IPS-18c (cell line): ENCODE data around the gene C2orf76.
"Not testable (repeated sequence)": the region's sequence is repeated elsewhere in the genome, so short reads cannot be mapped to it uniquely, and the experiment has no call there.

Source experiments
- H3K4me3 ChIP-seq: 2 replicates; pipeline ENCODE4 v1.7.0; 2013; ENCODE audit warnings: low read depth, mild to moderate bottlenecking, low read length, moderate library complexity; ENCODE audit not compliant: insufficient read depth
- H3K9me3 ChIP-seq: one replicate; pipeline ENCODE4 v1.6.1; 2013; ENCODE audit warnings: mild to moderate bottlenecking, low read length, moderate library complexity; ENCODE audit not compliant: control insufficient read depth, insufficient read depth

Gene C2orf76

DNA sequence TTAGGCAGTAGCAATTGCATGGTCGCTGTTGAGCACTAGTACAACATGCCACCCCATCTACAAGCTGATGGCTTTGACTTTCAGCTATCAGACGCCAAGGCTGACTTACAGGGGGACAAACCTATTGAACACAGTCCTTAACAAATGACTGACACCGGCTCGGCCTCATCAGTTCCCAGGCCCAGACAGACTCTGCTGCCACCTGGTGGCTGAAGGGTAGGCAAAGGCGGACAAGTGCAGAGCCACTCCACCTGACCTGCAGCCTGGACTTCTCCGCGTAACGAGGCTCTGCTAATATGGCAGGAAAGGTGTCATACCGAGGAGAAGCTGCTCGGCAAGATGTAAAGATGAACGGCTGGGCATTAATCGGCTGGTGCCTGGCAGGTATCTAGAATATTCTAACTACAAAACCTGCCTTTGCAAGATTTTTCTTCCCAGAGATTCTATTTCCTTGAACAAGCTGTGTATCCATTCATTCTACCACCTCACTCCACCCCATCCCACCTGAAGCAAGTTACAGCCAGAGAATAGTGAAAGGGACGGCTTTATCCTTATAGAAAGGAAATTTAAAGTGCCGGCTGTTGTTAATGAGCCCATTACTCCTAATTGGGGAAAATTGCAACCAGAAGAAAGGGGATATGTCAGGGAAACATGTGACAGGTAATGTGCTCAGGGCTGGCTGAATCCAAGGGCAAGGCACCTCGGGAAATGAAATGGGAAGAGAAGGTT, 75.6 kb downstream of the C2orf76 start:
- Histone ChIP-seq H3K4me3 (no peak overlapping the region), H3K9me3 (no peaks in the 10 kb centered on the region)

DNA sequence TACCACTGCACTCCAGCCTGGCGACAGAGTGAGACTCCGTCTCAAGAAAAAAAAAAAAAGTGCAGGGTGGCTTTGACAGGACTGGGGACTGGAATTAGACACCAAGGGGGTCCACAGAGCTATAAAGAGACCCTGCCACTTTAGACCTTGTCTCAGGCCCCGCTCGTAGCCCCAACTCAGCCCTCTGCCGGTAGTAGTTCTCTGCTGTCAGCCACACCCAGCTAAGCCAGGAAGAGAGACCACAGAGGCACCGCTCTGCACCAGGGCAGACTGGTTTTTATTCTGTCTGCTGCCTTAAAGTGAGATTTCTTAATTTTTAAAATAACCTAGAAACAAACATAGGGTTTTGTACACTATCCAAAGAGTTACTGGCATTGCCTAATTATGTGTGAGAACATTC, 77.0 kb downstream of the C2orf76 start:
- Histone ChIP-seq H3K4me3 (no peak overlapping the region), H3K9me3 (no peaks in the 10 kb centered on the region)

DNA sequence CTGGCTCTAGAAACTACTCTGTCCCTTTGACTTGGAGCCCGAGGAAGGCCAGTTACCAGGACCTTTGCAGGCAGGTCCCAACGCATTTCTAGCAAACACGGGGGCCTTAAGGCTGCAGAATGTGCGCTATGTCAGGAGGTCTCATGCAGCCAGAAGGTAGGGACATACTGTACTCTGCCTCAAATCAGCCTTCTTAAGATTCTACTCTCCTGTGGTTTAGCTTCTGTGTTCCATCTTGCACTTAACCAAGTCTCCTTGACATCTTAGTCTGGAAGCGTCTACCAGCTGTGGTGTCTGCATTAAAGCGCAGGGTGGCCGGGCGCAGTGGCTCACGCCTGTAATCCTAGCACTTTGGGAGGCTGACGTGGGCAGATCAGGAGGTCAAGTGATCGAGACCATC, 77.5 kb downstream of the C2orf76 start:
- no peak overlapping the region for H3K4me3 ChIP-seq
- H3K9me3 ChIP-seq, result no peaks in the 10 kb centered on the region

DNA sequence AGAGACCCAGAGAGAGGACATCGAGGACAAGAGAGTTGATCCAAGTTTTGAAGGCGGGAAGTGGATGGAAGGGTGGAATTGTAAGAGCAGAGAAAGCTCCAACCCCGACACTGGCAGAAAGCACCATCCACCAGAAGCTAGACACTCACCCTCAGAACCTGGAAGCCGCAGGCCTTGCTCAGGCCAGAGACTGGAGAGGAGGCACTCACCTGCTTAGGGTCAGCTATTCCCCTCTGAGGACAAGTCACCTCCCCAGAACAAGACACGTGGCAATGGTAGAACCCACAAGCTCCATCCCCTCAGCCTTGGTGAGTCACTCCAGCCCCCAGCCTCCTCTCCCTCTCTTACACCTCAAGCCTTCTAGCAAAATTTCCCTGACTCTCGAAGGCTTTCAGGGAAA, 78.1 kb downstream of the C2orf76 start:
- Histone ChIP-seq H3K4me3 (no peak overlapping the region), H3K9me3 (no peaks in the 10 kb centered on the region)

DNA sequence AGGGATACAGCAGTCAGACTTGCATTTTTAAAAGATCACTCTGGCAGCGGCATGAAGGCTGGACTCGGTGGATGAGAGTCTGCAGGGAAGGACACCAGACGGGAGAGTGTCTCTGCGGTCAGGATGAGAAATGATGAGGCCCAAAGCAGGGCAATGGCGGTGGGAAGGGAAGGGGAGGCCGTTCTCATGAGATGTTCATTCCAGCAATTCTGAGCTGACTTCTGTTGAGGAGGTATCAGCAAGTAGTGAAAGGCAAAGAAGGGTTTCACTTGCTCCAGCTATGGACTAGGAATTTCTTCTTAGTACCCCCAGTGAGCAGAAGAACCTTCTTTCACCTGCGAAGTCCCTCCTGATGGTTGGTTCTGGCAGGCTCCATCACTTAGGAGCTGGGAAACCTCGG, 80.0 kb downstream of the C2orf76 start:
- no peaks in the 10 kb centered on the region for H3K9me3 ChIP-seq
- H3K4me3 ChIP-seq, result no peak overlapping the region

DNA sequence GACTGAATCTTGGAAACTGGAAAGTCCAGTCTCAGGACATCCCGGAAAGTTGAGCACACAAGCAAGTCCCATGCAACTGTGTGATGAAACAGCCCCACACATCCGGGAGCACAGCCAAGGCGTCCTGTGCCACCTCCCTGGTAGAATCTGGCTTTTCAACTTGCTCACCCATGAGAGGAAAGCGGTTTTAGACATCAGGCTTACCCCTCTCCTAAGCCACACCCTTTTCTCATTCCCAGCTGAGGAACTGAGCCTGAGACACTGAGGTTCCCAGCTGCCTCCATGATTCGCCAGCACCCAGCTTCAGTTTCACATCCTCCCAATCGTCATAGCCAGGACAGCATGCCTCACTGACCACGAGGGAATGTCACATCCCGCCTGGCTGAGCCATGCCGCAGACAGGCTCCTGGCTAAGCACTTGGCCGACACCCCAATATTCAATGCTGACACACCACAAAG, 82.7 kb downstream of the C2orf76 start:
- Histone ChIP-seq H3K9me3 (no peaks in the 10 kb centered on the region), H3K4me3 (no peak overlapping the region)

DNA sequence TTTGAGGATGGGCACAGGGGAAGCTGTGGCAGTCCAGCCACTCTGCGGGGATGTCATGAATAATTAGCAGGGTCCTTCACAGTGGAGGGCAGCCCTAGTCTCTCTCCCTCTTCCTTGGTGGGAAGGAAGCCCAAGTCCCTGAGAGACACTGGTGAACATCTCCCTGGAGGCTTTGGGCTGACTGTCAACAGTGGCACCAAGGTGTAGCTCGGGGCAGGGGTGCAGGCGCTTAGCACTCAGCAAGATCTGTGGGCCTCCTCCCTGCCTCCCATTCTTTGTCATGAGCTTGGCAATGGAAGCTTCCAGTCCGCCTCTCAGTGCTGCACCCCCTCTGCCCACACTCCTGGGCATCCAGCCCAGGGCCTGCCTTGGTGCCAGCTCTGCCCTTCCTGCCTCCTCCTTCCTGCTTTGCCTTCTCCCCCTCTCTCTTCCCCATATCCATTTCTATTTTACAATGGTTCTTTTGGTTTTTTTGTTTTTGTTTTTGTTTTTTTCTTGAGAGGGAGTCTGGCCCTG, 83.6 kb downstream of the C2orf76 start:
- H3K4me3 ChIP-seq, result no peak overlapping the region
- H3K9me3 ChIP-seq, result no peaks in the 10 kb centered on the region

DNA sequence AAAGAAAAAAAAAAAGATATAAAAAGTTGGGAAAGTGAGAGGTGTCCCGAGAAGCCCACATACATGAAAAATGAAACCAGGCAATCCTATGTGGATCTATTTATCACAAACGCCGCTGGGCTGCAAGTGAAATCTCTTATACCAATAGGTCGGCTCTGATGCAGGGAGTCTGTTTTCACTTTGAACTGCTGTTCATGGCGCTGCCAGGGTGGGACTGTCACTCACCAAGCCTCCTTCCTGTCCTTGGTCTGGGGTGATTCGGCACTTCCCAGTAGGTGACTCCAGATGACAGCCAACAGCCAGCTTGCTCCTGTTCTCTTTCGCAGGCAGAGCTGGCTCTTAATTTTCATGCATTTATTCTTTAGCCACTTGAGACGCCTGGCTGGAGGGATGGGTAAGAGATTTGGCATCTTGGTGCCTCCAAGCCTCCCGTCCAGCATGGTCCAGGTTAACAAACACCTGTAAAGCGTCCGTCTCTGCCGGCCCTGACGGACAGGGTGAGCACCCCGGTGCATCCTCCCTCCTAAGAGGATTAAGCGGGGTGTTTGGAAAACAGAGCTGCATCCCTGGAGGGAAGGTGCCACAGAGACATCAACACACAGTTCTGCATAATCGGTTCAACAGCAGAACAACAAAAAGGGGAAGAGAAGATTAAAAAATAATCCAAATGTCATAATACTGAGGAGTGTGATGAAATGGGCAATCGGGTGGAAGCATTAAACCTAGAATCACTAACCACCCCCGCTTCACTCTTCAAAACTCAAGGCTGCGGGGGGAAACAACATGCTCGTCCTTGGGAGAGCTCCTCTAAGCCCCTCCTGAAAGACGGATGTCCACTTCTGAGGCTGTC, 84.3 kb downstream of the C2orf76 start:
- Histone ChIP-seq H3K9me3 (no peaks in the 10 kb centered on the region), H3K4me3 (no peak overlapping the region)

DNA sequence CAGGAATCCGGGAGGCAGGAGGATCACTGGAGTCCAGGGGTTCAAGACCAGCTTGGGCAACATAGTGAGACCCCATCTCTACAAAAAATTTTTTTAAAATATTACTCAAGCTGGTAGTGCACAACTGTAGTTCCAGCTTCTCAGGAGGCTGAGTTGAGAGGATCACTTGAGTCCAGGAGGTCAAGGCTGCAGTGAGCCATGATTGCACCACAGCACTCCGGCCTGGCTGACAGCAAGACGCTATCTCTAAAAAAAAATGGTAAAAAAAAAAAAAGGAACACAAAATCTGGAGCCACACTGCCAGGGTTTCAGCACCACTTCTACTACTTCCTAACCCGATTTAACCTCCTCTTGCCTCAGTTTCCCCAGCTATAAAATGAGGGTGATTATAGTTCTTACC, 86.0 kb downstream of the C2orf76 start:
- Histone ChIP-seq H3K9me3 (no peaks in the 10 kb centered on the region), H3K4me3 (no peak overlapping the region)

DNA sequence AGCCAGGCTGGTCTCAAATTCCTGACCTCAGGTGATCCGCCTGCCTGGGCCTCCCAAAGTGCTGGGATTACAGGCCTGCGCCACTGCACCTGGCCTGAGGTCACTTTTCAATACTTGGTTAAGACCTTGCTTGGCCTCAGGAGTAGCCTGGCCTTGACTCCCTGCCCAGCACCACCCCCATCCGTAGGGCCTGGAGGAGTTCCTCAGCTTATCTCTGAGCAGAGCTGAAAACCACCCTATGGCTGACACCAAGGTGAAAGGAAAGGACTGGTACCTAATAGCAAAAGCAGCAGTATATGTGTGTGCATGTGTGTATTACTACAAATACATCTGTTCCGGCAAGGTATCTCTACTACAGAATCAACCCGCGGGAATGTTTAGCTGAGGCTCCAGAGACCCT, 87.0 kb downstream of the C2orf76 start:
- no peak overlapping the region for H3K4me3 ChIP-seq
- no peaks in the 10 kb centered on the region for H3K9me3 ChIP-seq

DNA sequence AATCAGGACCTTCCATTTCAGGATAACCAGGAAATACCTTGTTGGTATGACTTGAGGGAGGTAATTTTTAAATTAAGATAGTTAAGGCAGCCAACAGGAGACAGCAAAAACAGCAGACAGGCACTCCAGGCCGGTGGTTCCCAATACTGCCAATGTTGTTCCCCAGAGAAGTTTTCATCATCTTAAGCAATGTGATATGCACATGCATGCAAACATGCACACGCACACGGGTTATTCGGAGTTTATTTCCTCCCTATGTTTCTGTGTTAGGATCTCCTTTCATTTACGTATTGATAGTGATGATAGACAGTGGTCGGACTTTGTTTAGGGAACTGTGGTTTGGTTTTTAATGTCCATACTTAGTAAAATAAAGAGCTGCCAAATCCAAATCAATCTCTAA, 87.7 kb downstream of the C2orf76 start:
- no peaks in the 10 kb centered on the region for H3K9me3 ChIP-seq
- H3K4me3 ChIP-seq, result no peak overlapping the region

DNA sequence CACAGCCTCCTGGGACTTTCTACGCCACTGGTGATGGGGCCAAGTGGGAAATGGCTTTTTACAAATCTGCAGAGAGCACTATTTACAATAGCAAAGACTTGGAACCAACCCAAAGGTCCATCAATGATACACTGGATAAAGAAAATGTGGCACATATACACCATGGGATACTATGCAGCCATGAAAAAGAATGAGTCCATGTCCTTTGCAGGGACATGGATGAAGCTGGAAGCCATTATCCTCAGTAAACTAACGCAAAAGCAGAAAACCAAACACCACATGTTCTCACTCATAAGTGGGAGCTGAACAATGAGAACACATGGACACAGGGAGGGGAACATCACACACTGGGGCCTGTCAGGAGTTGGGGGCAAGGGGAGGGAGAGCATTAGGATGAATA, 88.2 kb downstream of the C2orf76 start:
- not testable (repeated sequence) for H3K4me3 ChIP-seq, H3K9me3 ChIP-seq

DNA sequence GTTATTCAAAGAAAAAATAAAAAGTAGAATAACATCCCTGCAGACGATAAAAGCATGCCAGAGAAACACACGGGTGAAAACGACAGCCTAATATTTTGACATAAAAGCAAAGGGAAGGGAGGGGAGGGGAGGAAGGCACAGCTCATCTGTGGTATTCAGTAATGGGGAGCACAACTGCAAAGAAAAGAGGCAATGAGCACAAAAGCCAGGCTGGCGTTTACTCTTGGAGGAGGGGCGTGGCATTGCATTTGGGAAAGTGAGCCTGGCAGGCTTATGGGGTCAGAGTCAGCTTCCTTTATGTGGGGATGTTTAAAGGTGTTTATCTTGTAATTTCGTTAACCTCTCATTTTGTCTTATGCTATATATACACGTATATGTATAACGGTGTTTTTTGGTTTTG, 89.8 kb downstream of the C2orf76 start:
- no peaks in the 10 kb centered on the region for H3K9me3 ChIP-seq
- H3K4me3 ChIP-seq, result no peak overlapping the region

DNA sequence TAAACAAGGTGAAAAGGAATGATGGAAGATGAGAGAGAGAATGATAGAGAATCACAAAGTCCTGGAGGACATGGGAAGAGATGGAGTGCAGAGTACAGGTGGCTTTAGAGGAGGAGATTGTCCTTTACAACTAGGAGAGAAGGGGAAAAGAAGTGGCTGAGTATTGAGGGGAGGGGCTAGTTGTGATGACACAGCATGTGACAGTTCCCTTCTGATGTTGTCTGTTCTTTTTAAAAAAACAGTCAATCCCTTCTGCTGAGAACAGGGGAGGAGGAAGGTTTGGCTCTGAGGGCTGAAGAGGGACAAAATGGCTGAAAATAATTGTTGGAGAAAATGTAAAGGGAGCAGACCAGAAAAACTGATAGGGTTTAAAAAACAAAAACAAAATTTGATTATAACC, 99.0 kb downstream of the C2orf76 start:
- Histone ChIP-seq H3K4me3 (no peak overlapping the region), H3K9me3 (no peaks in the 10 kb centered on the region)

DNA sequence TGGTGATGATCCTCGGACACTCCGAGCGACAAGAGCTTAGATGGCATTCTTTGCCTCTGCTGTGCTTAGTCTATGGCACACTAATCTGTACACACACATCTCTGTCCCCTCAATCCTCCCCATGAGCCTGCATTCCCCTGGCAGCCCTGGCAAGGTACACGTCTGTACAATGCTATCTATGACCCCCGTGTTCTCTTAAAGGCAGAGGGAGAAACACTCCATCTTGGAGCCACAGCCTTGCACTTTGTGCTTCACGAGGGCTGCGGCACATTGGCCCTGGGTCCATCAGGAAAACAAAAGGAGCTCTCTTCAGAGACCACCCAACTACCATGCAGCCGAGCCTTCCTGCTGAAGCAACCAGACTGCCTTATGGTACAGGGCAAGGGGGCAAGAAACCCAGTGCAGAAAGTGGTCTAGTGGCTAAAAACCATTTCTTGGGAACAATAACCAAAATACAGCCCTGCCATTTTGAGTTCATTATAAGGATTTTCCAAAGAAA, 100.5 kb downstream of the C2orf76 start:
- Histone ChIP-seq H3K9me3 (no peaks in the 10 kb centered on the region), H3K4me3 (no peak overlapping the region)

DNA sequence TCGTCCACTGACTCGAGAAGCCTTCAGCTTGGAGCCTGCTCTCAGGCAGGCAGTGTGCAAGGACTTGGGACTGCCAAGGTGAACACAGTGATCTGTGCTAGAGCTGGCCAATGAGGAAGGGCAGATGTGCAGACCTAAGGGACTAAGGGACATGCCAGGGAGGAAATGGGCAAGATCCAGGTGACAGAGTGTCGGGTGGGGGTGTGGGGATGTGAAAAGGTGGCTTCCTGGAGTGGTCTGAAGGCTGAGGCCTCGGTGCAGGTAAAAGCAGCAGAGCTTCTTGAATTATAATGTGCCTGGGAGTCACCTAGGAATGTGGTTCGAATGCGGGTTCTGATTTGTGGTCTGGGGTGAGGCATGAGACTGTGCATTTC, 101.0 kb downstream of the C2orf76 start:
- H3K4me3 ChIP-seq, result no peak overlapping the region
- H3K9me3 ChIP-seq, result no peaks in the 10 kb centered on the region

DNA sequence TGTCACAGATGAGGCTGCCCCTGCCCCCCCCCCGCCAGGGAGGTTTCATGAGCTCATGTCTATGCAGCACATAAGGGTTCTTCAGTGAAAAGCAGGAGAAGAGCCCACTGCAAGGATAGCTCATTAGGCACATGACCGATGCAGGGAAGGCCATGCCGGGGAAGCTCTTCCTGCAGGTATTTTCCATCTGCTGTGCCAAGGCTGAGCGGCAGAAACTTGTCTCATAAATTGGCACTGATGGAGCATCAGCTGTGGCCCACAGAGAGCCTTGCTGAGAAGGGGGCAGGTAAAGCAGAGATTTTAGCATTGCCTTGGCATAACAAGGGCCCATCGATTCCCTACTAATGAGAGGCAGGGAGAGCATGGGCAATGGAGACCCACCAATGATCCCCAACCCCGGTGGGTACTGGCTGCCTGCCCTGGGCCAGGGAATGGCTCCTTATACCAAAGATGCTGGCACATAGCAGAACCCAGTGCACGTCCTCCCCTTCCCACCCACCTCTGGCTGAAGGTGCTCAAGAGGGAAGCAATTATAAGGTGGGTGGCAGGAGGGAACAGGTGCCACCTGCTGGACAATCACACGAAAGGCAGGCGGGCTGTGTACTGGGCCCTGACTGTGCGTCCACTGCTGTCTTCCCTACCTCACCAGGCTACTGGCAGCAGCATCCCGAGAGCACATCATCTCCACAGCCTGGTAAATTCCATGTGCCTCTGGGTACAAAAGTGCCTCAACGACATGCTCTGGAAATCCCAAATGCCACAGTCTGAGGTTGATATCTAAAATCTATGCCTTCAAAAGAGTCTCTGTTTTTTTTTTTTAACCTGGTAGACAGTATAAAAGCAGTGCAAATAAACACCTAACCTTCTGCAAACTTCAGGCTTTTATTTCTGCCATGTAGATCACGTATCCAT, 101.6 kb downstream of the C2orf76 start:
- Histone ChIP-seq H3K9me3 (no peaks in the 10 kb centered on the region), H3K4me3 (no peak overlapping the region)
